ENCODE results near the gene NFILZ.

DNA sequence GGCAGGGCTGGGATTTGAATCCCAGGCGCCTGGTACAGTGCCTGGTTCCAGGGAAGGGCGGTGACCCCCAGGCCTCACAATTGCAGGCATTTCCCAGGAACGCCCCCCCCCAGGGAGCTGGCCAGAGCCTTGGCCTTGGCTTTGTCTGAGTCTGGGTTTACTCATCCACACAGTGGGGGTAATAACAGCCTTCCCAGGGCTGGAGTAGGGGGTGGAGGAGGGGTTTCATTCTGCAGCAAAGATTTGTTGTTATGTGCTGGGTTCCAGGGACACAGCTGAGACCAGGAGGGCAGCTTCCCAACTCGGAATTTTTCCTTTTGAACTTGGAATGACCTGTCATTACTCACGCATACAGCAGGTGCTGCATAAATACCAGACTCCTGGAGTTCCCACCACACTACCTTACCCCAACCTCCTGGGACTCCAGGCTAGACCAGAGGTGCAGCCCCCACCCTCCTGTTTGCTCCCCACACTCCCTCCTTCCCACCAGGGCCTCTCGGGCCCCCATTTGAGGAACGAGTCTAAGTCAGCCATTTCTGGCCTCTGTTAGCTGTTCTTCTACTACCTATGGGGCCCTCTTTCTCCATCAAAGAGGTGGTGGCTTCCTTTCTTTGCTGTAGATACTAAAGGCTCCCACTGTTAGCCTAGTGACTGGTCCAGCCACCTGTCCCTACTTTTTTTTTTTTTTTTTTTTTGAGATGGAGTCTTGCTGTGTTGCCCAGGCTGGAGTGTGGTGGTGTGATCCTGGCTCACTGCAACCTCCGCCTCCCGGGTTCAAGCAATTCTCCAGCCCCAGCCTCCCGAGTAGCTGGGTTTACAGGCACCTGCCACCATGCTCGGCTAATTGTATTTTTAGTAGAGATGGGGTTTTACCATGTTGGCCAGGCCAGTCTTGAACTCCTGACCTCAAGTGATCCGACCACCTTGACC is 18.3 kb upstream of the NFILZ start:
- TF ChIP-seq, protein P1, sequence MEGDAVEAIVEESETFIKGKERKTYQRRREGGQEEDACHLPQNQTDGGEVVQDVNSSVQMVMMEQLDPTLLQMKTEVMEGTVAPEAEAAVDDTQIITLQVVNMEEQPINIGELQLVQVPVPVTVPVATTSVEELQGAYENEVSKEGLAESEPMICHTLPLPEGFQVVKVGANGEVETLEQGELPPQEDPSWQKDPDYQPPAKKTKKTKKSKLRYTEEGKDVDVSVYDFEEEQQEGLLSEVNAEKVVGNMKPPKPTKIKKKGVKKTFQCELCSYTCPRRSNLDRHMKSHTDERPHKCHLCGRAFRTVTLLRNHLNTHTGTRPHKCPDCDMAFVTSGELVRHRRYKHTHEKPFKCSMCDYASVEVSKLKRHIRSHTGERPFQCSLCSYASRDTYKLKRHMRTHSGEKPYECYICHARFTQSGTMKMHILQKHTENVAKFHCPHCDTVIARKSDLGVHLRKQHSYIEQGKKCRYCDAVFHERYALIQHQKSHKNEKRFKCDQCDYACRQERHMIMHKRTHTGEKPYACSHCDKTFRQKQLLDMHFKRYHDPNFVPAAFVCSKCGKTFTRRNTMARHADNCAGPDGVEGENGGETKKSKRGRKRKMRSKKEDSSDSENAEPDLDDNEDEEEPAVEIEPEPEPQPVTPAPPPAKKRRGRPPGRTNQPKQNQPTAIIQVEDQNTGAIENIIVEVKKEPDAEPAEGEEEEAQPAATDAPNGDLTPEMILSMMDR (IDR thresholded peaks at IDR 0.05): no peak
- no peak for TF ChIP-seq ZFX (IDR thresholded peaks at IDR 0.05; ENCODE audit: borderline replicate concordance)

Measured in 22Rv1 (cell line).